SU-DHL-6 (cell line): ENCODE data around the gene CA12.

Source experiments
- CTCF ChIP-seq: fragments of 200-600 bp; sonication (generic); IDR thresholded peaks from one replicate; pipeline ENCODE4 v1.5.1; 2017; ENCODE audit warnings: antibody characterized with exemption, mild to moderate bottlenecking, low read length, moderate library complexity; ENCODE audit not compliant: insufficient read depth, poor library complexity, severe bottlenecking
- EZH2phosphoT487 ChIP-seq: fragments of 200-600 bp; sonication (generic), shearing (Covaris generic); conservative IDR thresholded peaks from 2 replicates; pipeline ENCODE4 v1.6.1; 2018; ENCODE audit warnings: mild to moderate bottlenecking, antibody characterized with exemption, low read length, moderate library complexity, mixed read lengths

- TF ChIP-seq CTCF (peak; percentile 49), EZH2phosphoT487 (no peak)
Observed at GRCh38 chr15:63402498-63403253, 21.0 kb upstream of the CA12 start.
